NCI-H2171 treated with DMSO at 0.1 percent for 48 hours (cell line): ENCODE results near the gene ATG10.

ENCODE experiments used
- DNase-seq: peaks from one replicate; lab custom pipeline; 2025; lab: John Stamatoyannopoulos, UW

ATG10 gene

GRCh38 chr5:82276800-82277612 lies 305.2 kb downstream of the ATG10 start:
- DNase-seq = no peak

GRCh38 chr5:82277613-82277986 lies 305.8 kb downstream of the ATG10 start:
- no peak for DNase-seq

GRCh38 chr5:82277987-82278710 lies 306.3 kb downstream of the ATG10 start, which contains the start of gene RPS23:
TSS of gene RPS23 (minus strand) at chr5:82278354. CDS start at chr5:82278323, 31 bp downstream.
- DNase-seq = peak; percentile 81

GRCh38 chr5:82278711-82279370 lies 307.0 kb downstream of the ATG10 start:
- DNase-seq = no peak

- no peak for DNase-seq
These were observed 312.1 kb downstream of the ATG10 start for GRCh38 chr5:82283893-82284292.

- DNase-seq = no peak
These were observed 313.4 kb downstream of the ATG10 start for GRCh38 chr5:82285206-82285605.

- no peak for DNase-seq
These were observed 315.8 kb downstream of the ATG10 start for GRCh38 chr5:82287625-82288024.

- DNase-seq = no peak
These were observed 318.2 kb downstream of the ATG10 start for GRCh38 chr5:82290005-82290404.

- DNase-seq = no peak
These were observed 319.1 kb downstream of the ATG10 start for GRCh38 chr5:82290908-82291307.

GRCh38 chr5:82291420-82291819 lies 319.6 kb downstream of the ATG10 start:
- DNase-seq = no peak

- no peak for DNase-seq
These were observed 323.3 kb downstream of the ATG10 start for GRCh38 chr5:82295144-82295543.

- DNase-seq = no peak
These were observed 324.2 kb downstream of the ATG10 start for GRCh38 chr5:82295959-82296531.

GRCh38 chr5:82296929-82297328 lies 325.1 kb downstream of the ATG10 start:
- DNase-seq = no peak

GRCh38 chr5:82297711-82298110 lies 325.9 kb downstream of the ATG10 start:
- DNase-seq = no peak

GRCh38 chr5:82298668-82299067 lies 326.8 kb downstream of the ATG10 start:
- no peak for DNase-seq

- DNase-seq = no peak
These were observed 329.4 kb downstream of the ATG10 start for GRCh38 chr5:82301190-82301589.
